Prostate gland (tissue), 2 donors: ENCODE data around the gene NSD2. TPM values are rescaled to one million over a fixed set of nuclear protein-coding genes. Genes with fewer than 3 reads are reported as not detected.

Source experiments
- DNase-seq: peaks from one replicate; pipeline ENCODE4 v3.0.0-alpha.2; 2019; ENCODE audit warnings: low spot score
- H3K27ac ChIP-seq, 2 donors: fragments of 200-600 bp; sonication (generic); 2 replicates each; pipeline ENCODE4 v1.5.1; 2017 to 2019
- H3K27me3 ChIP-seq: fragments of 200-600 bp; sonication (generic); replicated peaks from 2 replicates; pipeline ENCODE4 v1.5.1; 2019; ENCODE audit not compliant: insufficient read depth
- H3K36me3 ChIP-seq, 2 donors: fragments of 200-600 bp; sonication (generic); 1 replicate in 1 of 2; 2 replicates in 1 of 2; pipeline versions ENCODE4 v1.5.1 to v1.8.1; 2017 to 2019
- H3K4me1 ChIP-seq: fragments of 200-600 bp; sonication (generic); replicated peaks from 2 replicates; pipeline ENCODE4 v1.5.1; 2019
- H3K4me3 ChIP-seq, 2 donors: fragments of 200-600 bp; sonication (generic); 2 replicates each; pipeline ENCODE4 v1.5.1; 2017 to 2019
- H3K9me3 ChIP-seq: fragments of 200-600 bp; sonication (generic); 2 replicates; pipeline ENCODE4 v1.5.1; 2017
- POLR2A ChIP-seq: fragments of 450-650 bp; IDR thresholded peaks from one replicate; pipeline ENCODE4 v1.6.1; 2016; ENCODE audit warnings: antibody characterized with exemption, mild to moderate bottlenecking
- POLR2AphosphoS5 ChIP-seq: sonication (generic); formaldehyde crosslinking; IDR thresholded peaks from one replicate; pipeline ENCODE4 v1.6.1; 2017; ENCODE audit warnings: antibody characterized with exemption
- WGBS: methylation state at CpG from one replicate; pipeline ENCODE4 v1.1.5; 2018; 5-methylcytosine and 5-hydroxymethylcytosine counted together
- intact Hi-C: fragments of 100-400 bp; cut with DNase I; formaldehyde crosslinking; loops from one replicate; pipeline ENCODE4 v1.14.2; 2022
- total RNA-seq, 2 donors: library from RNA; depleted of rRNA; stranded (reverse); fragments of >200 nt; gene quantifications; one replicate each; pipeline ENCODE4 v1.1.0, GENCODE V29; 2016
- TF ChIP-seq, protein P1 (sequence below), 4 experiments: fragments of 200-600 bp in 2 of 4; fragments of 450-650 bp in 2 of 4; sonication (generic) in 2 of 4; IDR thresholded peaks; 1 replicate in 3 of 4; 2 replicates in 1 of 4; pipeline ENCODE4 v1.5.1; 2016 to 2019; ENCODE audit warnings: antibody characterized with exemption in 4 of 4, mild to moderate bottlenecking in 2 of 4, moderate library complexity in 2 of 4

NSD2 gene
- total RNA-seq, 2 donors from 2014 or later: 18.0 to 75.0 TPM

DNA sequence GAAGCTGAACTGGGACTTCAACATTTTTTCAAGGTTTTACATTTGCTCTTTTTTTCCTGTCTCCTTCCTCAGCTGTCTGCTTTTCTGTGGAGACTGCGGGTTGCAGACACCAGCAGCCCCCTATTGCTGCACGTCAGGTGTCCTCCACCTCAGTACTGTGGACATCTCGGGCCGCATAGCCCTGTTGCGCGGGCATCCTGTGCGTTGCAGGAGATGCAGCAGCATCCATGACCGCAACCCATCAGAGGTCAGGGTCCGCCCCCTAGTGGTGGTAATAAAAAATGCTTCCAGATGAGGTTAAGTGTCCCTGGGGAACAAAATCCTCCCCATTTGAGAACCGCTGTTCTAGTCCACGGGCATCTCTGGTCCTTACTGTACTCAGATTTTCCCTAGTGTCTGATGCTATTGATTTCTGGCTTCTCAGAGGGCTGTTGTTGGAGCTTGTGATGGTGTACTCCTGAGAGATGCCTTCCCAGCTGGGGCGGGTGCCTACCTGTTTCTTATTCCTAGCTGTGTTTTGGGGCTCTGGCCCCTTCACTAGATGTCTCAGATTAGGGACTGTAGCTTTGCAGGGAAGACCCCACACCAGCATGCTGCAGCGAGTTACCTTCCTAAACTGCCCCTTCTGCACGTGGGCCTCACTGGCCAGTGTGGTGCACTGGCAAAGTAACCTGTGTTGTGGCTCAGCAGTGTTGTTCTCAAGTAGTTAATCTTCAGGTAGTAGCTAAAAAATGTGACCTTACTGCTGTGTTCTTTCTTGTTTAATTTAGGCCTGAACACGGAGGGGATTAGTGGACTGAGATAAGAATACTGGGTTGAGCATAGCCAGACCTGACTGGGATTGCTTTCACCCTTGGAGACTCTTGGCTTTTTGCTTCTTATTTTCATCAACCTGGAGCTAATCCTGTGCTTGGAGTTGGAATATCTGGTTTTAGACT is 28.2 kb downstream of the NSD2 start:
- no peak overlapping the region for H3K4me3 ChIP-seq
- 26% methylated on average over 15 of the region's 15 CpGs for WGBS
- H3K4me1 ChIP-seq: peaks cover 4% of the 10 kb centered on the region
- no peaks in the 10 kb centered on the region for H3K36me3 ChIP-seq
- H3K27me3 ChIP-seq: no peaks in the 10 kb centered on the region
- H3K27ac ChIP-seq: peak overlapping the region; percentile 13 to 38
- TF ChIP-seq POLR2AphosphoS5: peak; percentile 58
- TF ChIP-seq, protein P1, sequence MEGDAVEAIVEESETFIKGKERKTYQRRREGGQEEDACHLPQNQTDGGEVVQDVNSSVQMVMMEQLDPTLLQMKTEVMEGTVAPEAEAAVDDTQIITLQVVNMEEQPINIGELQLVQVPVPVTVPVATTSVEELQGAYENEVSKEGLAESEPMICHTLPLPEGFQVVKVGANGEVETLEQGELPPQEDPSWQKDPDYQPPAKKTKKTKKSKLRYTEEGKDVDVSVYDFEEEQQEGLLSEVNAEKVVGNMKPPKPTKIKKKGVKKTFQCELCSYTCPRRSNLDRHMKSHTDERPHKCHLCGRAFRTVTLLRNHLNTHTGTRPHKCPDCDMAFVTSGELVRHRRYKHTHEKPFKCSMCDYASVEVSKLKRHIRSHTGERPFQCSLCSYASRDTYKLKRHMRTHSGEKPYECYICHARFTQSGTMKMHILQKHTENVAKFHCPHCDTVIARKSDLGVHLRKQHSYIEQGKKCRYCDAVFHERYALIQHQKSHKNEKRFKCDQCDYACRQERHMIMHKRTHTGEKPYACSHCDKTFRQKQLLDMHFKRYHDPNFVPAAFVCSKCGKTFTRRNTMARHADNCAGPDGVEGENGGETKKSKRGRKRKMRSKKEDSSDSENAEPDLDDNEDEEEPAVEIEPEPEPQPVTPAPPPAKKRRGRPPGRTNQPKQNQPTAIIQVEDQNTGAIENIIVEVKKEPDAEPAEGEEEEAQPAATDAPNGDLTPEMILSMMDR (IDR thresholded peaks at IDR 0.05): peak; percentile 74 to 89 (median 84)
- TF ChIP-seq POLR2A: no peak
- no peaks in the 10 kb centered on the region for H3K9me3 ChIP-seq
- DNase-seq: peak; percentile 69
- intact Hi-C loops: loop anchor here (5.0 kb wide), 1 partner anchor 152 kb away; no protein-coding TSS in a partner anchor

DNA sequence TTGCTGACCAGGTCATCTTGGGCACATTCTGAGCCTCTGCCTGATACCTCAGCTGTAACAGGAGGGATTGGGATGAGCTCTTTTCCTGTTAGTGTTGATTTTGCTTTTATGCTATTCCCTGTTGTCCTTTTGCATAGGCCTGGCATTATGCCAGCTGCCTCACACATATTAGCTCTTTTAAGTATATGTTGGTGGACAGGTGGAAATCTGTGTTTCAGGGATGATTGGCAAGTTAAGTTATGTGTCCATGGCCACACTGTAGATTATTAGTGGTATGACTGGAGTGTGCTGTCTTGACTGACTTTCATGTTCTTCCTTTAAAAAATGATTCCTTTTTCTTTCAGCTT is 28.9 kb downstream of the NSD2 start:
- H3K36me3 ChIP-seq: no peaks in the 10 kb centered on the region
- intact Hi-C loops: no loop called here
- H3K27me3 ChIP-seq: no peaks in the 10 kb centered on the region
- H3K27ac ChIP-seq: peak overlapping the region in 1 of 2 donors; percentile 13
- no peaks in the 10 kb centered on the region for H3K9me3 ChIP-seq
- TF ChIP-seq, protein P1 (IDR thresholded peaks at IDR 0.05): no peak
- TF ChIP-seq POLR2AphosphoS5 (no peak), POLR2A (no peak)
- peaks cover 4% of the 10 kb centered on the region for H3K4me1 ChIP-seq
- H3K4me3 ChIP-seq: no peak overlapping the region
- DNase-seq: no peak

DNA sequence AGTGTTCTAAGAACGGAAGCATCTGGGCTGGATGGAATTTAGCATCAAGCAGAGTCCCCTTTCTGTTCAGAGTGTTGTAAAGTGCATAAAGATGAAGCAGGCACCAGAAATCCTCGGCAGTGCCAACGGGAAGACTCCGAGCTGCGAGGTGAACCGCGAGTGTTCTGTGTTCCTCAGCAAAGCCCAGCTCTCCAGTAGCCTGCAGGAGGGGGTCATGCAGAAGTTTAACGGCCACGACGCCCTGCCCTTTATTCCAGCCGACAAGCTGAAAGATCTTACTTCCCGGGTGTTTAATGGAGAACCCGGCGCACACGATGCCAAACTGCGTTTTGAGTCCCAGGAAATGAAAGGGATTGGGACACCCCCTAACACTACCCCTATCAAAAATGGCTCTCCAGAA is 29.4 kb downstream of the NSD2 start:
- H3K9me3 ChIP-seq: no peaks in the 10 kb centered on the region
- H3K27me3 ChIP-seq: no peaks in the 10 kb centered on the region
- 78% methylated on average over 16 of the region's 16 CpGs for WGBS
- peaks cover 4% of the 10 kb centered on the region for H3K4me1 ChIP-seq
- H3K4me3 ChIP-seq: no peak overlapping the region
- H3K27ac ChIP-seq: no peak overlapping the region
- intact Hi-C loops: no loop called here
- no peaks in the 10 kb centered on the region for H3K36me3 ChIP-seq
- TF ChIP-seq POLR2A: no peak
- TF ChIP-seq, protein P1 (IDR thresholded peaks at IDR 0.05): no peak
- TF ChIP-seq POLR2AphosphoS5: no peak
- no peak for DNase-seq

DNA sequence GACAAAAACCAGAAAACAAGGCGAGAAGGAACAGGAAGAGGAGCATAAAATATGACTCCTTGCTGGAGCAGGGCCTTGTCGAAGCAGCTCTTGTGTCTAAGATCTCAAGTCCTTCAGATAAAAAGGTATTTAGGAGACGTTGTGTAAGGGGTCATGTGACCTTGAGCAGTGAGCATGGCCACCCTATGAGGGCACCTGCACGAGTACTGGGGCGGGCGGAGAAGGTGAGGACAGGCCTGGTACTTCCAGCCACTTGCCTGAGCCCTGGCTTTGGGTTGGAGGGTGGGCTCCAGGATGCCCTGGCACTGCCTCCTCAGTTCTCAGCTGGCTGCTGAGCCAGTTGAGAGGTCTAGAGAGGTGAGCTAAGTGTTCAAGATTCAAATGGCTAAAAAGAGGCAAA is 29.9 kb downstream of the NSD2 start:
- intact Hi-C loops: no loop called here
- no peak for DNase-seq

More for the DNA sequence above, 29.9 kb downstream of the NSD2 start:
- no peaks in the 10 kb centered on the region for H3K9me3 ChIP-seq
- no peak overlapping the region for H3K4me3 ChIP-seq
- 80% methylated on average over 6 of the region's 6 CpGs for WGBS
- TF ChIP-seq POLR2AphosphoS5 (no peak), POLR2A (no peak)
- TF ChIP-seq, protein P1 (IDR thresholded peaks at IDR 0.05): no peak
- no peak overlapping the region for H3K27ac ChIP-seq
- peaks cover 4% of the 10 kb centered on the region for H3K4me1 ChIP-seq
- H3K36me3 ChIP-seq: no peaks in the 10 kb centered on the region
- no peaks in the 10 kb centered on the region for H3K27me3 ChIP-seq
